Astrocyte of the spinal cord (primary cell): ENCODE data around the gene BMP6.

Experiments
- DNase-seq: peaks from one replicate; pipeline ENCODE4 v3.0.0; 2011; ENCODE audit warnings: low read depth, low spot score
- H3K4me3 ChIP-seq: 2 replicates; pipeline ENCODE4 v1.5.1; 2011; ENCODE audit warnings: low read depth, mild to moderate bottlenecking, low read length, moderate library complexity
- CTCF ChIP-seq: IDR thresholded peaks from 2 replicates; pipeline ENCODE4 v1.5.1; 2012; ENCODE audit warnings: low read depth, mild to moderate bottlenecking, low read length, inconsistent platforms
- in situ Hi-C: cut with HindIII; loops from 2 replicates; pipeline ENCODE4 v1.10.0; 2017; ENCODE audit warnings: low sequenced_read_pairs

BMP6 gene

GRCh38 chr6:7879980-7880717 is 154.2 kb downstream of the BMP6 start:
- no peak overlapping the region for H3K4me3 ChIP-seq
- in situ Hi-C loops = no loop called here
- no peak for TF ChIP-seq CTCF
- DNase-seq = no peak

GRCh38 chr6:7880718-7881107 is 154.8 kb downstream of the BMP6 start:
- DNase-seq = no peak
- in situ Hi-C loops = no loop called here
- H3K4me3 ChIP-seq = no peak overlapping the region
- TF ChIP-seq CTCF = no peak

- no peak for DNase-seq
- H3K4me3 ChIP-seq = no peak overlapping the region
- no peak for TF ChIP-seq CTCF
- in situ Hi-C loops = no loop called here
These were observed 156.0 kb downstream of the BMP6 start for GRCh38 chr6:7881765-7882500.

- in situ Hi-C loops = no loop called here
- no peak for DNase-seq
- no peak overlapping the region for H3K4me3 ChIP-seq
- no peak for TF ChIP-seq CTCF
These were observed 156.8 kb downstream of the BMP6 start for GRCh38 chr6:7882505-7883257.

GRCh38 chr6:7883381-7883780 is 157.5 kb downstream of the BMP6 start:
- no peak for DNase-seq
- in situ Hi-C loops = no loop called here
- H3K4me3 ChIP-seq = no peak overlapping the region
- no peak for TF ChIP-seq CTCF

GRCh38 chr6:7886132-7886531 is 160.2 kb downstream of the BMP6 start:
- TF ChIP-seq CTCF = no peak
- no peak for DNase-seq
- in situ Hi-C loops = no loop called here
- H3K4me3 ChIP-seq = no peak overlapping the region
